Thymus (tissue), 11 donors: ENCODE data around the gene C16orf92. TPM values are rescaled to one million over a fixed set of nuclear protein-coding genes. Genes with fewer than 3 reads are reported as not detected.
"Not testable (repeated sequence)": the region's sequence is repeated elsewhere in the genome, so short reads cannot be mapped to it uniquely, and the experiment has no call there.

Experiments
- DNase-seq, 9 donors: peaks; one replicate each; pipeline ENCODE4 v3.0.0-alpha.2; 2013; ENCODE audit warnings: low spot score in 9 of 9, low read depth in 6 of 9, missing footprints in 1 of 9
- H3K27ac ChIP-seq, 2 donors: one replicate each; pipeline ENCODE4 v1.5.1; 2013; ENCODE audit warnings: control low read depth in 1 of 2, low read depth in 1 of 2, low read length in 1 of 2, mild to moderate bottlenecking in 1 of 2, moderate library complexity in 1 of 2
- H3K27me3 ChIP-seq, 2 donors: one replicate each; pipeline ENCODE4 v1.5.1; 2013; ENCODE audit warnings: low read length in 1 of 2; ENCODE audit not compliant: control insufficient read depth in 2 of 2, insufficient read depth in 1 of 2
- H3K36me3 ChIP-seq, 2 donors: one replicate each; pipeline ENCODE4 v1.5.1; 2013; ENCODE audit warnings: low read length in 1 of 2, mild to moderate bottlenecking in 1 of 2, moderate library complexity in 1 of 2; ENCODE audit not compliant: control insufficient read depth in 2 of 2, insufficient read depth in 2 of 2
- H3K4me1 ChIP-seq, 2 donors: one replicate each; pipeline ENCODE4 v1.5.1; 2013; ENCODE audit warnings: low read length in 2 of 2; ENCODE audit not compliant: control insufficient read depth in 2 of 2, insufficient read depth in 2 of 2
- H3K4me3 ChIP-seq, 2 donors: one replicate each; pipeline ENCODE4 v1.5.1; 2013; ENCODE audit warnings: low read length in 2 of 2, control low read depth in 1 of 2, mild to moderate bottlenecking in 1 of 2
- H3K9me3 ChIP-seq, 2 donors: one replicate each; pipeline ENCODE4 v1.5.1; 2013; ENCODE audit warnings: low read length in 1 of 2, mild to moderate bottlenecking in 1 of 2; ENCODE audit not compliant: control insufficient read depth in 2 of 2, insufficient read depth in 1 of 2
- WGBS: extraction: QIAGEN DNeasy Blood & Tissue Kit; methylation state at CpG from one replicate; pipeline ENCODE4 v1.1.7; 2013; 5-methylcytosine and 5-hydroxymethylcytosine counted together
- polyA plus RNA-seq: library from polyadenylated mRNA; stranded (reverse); fragments of 200-250 nt; gene quantifications from one replicate; pipeline ENCODE4 v1.2.3, GENCODE V29; 2013
- total RNA-seq: library from RNA; stranded (reverse); fragments of 120-200 nt; gene quantifications from one replicate; pipeline ENCODE4 v1.2.4, GENCODE V29; 2013
- donor health status: healthy.

The C16orf92 gene
- total and polyA plus RNA-seq, 2 donors = not detected

DNA sequence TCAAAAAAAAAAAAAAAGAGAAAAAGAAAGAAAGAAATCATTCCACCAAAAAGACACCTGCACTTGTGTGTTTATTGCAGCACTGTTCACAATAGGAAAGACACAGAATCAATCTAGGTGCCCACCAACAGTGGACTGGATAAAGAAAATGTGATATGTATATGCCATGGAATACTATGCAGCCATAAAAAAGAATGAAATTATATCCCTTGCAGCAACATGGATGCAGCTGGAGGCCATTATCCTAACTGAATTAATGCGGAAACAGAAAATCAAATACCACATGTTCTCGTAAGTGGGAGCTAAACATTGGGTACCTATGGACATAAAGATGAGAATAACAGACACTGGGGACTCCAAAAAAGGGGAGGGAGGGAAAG is 5.7 kb upstream of the C16orf92 start:
- H3K4me3 ChIP-seq = no peak overlapping the region
- WGBS = 97% methylated on average over 2 of the region's 2 CpGs
- no peak for DNase-seq

DNA sequence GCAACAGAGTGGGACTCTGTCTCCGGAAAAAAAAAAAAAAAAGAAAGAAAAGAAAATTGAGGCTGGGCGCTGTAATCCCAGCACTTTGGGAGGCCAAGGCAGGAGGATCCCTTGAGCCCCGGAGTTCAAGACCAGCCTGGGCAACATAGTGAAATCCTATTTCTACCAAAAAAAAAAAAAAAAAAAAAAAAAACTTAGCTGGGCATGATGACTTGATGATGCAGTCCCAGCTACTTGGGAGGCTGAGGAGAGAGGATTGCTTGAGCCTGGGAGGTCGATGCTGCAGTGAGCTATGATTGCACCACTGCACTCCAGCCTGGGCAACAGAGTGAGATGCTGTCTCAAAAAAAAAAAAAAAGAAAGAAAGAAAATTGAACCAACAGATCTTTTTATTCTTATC is 5.1 kb upstream of the C16orf92 start:
- not testable (repeated sequence) for H3K9me3 ChIP-seq
- 95% methylated on average over 4 of the region's 4 CpGs for WGBS

More for the DNA sequence above, 5.7 kb upstream of the C16orf92 start:
- Histone ChIP-seq H3K4me1 (peaks cover 0 to 12% of the 10 kb centered on the region in 2 donors), H3K9me3 (peaks cover 0 to 5% of the 10 kb centered on the region in 2 donors), H3K27me3 (peaks cover 3 to 57% of the 10 kb centered on the region in 2 donors), H3K27ac (no peak overlapping the region), H3K36me3 (no peaks in the 10 kb centered on the region)

DNA sequence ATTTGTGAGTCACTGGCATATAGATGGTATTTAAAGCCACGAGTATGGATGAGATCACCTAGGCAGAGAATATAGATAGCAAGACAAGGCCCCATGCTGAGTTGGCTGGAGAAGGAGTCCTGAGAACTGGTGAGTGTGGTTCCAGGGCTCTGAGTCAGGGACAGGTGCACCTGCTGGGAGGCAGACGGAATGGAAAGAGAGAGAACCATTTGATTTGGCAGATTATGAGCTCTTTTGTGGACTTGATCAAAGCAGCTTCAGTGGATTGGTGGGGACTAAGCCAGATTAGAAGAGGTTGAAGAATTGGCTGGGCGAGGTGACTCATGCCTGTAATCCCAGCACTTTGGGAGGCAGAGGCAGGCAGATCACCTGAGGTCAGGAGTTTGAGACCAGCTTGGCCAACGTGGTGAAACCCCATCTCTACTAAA is 4.3 kb upstream of the C16orf92 start:
- 88% methylated on average over 4 of the region's 4 CpGs for WGBS
- H3K27ac ChIP-seq = no peak overlapping the region
- peaks cover 0 to 51% of the 10 kb centered on the region in 2 donors for H3K27me3 ChIP-seq
- H3K9me3 ChIP-seq = peaks cover 0 to 5% of the 10 kb centered on the region in 2 donors
- no peak for DNase-seq
- H3K4me3 ChIP-seq = no peak overlapping the region
- H3K36me3 ChIP-seq = no peaks in the 10 kb centered on the region
- H3K4me1 ChIP-seq = peaks cover 0 to 12% of the 10 kb centered on the region in 2 donors

More for the DNA sequence above, 5.1 kb upstream of the C16orf92 start:
- H3K4me3 ChIP-seq, DNase-seq, H3K27ac ChIP-seq, H3K36me3 ChIP-seq: not testable (repeated sequence)
- Histone ChIP-seq H3K27me3 (peaks cover 0 to 51% of the 10 kb centered on the region in 2 donors), H3K4me1 (peaks cover 0 to 12% of the 10 kb centered on the region in 2 donors)

GRCh38 chr16:30023586-30023985 is 588 bp downstream of the C16orf92 start:
- Histone ChIP-seq H3K27me3 (peaks cover 8 to 79% of the 10 kb centered on the region in 2 donors), H3K4me1 (peaks cover 0 to 12% of the 10 kb centered on the region in 2 donors), H3K4me3 (no peak overlapping the region), H3K27ac (no peak overlapping the region), H3K9me3 (peaks cover 0 to 9% of the 10 kb centered on the region in 2 donors), H3K36me3 (no peaks in the 10 kb centered on the region)
- DNase-seq = no peak
- WGBS = 92% methylated on average over 11 of the region's 11 CpGs

- Histone ChIP-seq H3K27ac (no peak overlapping the region), H3K4me1 (peaks cover 0 to 12% of the 10 kb centered on the region in 2 donors), H3K27me3 (peaks cover 17 to 86% of the 10 kb centered on the region in 2 donors), H3K36me3 (no peaks in the 10 kb centered on the region), H3K4me3 (no peak overlapping the region), H3K9me3 (peaks cover 0 to 9% of the 10 kb centered on the region in 2 donors)
- WGBS = 90% methylated on average over 16 of the region's 16 CpGs
- no peak for DNase-seq
These were observed 1.5 kb downstream of the C16orf92 start for GRCh38 chr16:30024451-30024850.

DNA sequence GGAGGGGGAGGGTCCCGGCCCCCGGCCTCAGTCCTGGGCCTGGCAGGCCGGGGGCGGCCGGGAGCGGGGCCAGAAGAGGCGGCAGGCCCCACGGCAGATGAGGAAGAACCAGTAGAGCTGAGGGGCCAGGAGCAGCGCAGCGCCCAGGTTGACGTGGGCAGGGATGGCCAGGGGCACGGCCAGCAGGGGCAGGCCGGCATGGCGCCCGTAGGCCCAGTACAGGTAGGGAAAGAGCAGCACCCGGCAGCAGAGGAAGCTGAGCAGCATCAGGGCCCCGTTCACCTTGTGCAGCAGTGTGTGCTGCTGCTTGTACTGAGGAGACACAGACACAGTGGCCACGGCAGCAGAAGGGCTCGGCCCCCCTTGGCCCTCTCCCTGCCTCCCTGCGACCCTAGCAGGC is 2.2 kb downstream of the C16orf92 start:
- Histone ChIP-seq H3K9me3 (peaks cover 0 to 13% of the 10 kb centered on the region in 2 donors), H3K4me3 (no peak overlapping the region), H3K27me3 (peaks cover 23 to 87% of the 10 kb centered on the region in 2 donors), H3K27ac (no peak overlapping the region), H3K4me1 (peaks cover 0 to 12% of the 10 kb centered on the region in 2 donors), H3K36me3 (no peaks in the 10 kb centered on the region)
- 79% methylated on average over 20 of the region's 20 CpGs for WGBS
- no peak for DNase-seq

- peaks cover 27 to 87% of the 10 kb centered on the region in 2 donors for H3K27me3 ChIP-seq
- DNase-seq = no peak
- H3K36me3 ChIP-seq = no peaks in the 10 kb centered on the region
- no peak overlapping the region for H3K27ac ChIP-seq
- WGBS = 80% methylated on average over 7 of the region's 7 CpGs
- no peak overlapping the region for H3K4me3 ChIP-seq
- peaks cover 0 to 15% of the 10 kb centered on the region in 2 donors for H3K4me1 ChIP-seq
- peaks cover 0 to 15% of the 10 kb centered on the region in 2 donors for H3K9me3 ChIP-seq
These were observed 2.6 kb downstream of the C16orf92 start for GRCh38 chr16:30025574-30025973.

DNA sequence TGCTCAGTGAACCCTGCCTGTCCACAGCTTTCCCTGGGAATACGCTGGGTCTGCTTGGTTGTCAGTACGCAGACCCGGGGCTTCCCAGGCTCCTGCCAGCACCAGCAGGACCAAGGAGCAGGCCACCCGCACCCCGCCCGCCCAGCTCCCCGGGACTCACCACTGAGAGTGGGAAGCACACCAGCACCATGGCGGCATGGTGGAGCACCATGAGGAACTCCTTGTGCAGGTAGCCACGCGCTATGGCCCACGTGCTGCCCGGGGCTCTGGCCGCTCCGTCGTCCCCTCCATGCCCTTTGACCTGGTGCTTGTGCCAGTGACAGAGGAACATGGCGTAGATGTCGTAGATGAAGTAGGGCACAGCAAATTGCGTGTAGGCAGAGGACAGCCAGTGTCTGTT is 3.5 kb downstream of the C16orf92 start:
- DNase-seq = no peak
- Histone ChIP-seq H3K36me3 (peaks cover 0 to under 1% of the 10 kb centered on the region in 2 donors), H3K4me3 (no peak overlapping the region), H3K9me3 (peaks cover 0 to 13% of the 10 kb centered on the region in 2 donors), H3K27ac (no peak overlapping the region), H3K4me1 (peaks cover 0 to 11% of the 10 kb centered on the region in 2 donors), H3K27me3 (peaks cover 34 to 87% of the 10 kb centered on the region in 2 donors)
- 94% methylated on average over 18 of the region's 18 CpGs for WGBS

DNA sequence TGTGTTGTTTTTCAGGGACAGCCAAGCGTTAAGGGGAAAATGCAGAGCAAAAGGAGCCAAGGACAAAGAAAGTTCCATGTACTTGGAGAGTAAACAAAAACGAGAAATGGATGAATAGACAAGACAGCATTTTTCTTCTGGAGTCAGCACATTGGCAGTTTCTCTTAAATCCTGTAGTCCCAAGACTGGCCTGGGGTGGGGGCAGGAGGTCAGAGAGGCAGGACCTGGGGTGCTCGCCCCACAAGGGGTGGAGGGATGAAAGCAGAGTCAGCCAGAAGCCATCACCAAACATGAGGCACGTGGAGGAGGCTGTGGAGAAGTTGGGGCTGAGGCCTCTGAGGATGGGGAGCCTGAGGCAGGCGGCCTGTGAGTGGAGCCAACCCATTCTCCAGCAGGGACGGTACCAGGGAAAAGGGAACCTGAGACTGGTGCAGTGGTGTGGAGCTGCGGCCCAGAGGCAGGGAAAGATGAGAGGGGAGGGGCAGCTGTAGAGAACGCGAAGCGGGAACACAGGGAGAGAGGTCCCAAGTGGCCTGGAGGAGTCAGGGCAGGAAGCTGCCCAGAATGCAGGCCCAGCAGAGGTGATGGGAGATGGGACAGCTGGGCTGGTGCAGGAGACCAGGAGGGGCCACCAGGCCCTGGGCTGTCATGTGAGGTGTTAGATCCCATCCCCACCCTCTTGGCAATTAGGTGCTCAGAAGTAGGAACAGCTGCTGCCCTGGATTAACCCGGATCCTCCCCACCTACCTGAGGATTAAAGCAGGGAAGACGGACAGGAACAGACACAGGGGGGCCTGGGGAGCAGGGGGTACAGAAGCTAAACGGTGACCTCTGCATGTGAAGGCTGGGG is 4.8 kb downstream of the C16orf92 start:
- Histone ChIP-seq H3K36me3 (peaks cover 0 to 2% of the 10 kb centered on the region in 2 donors), H3K27me3 (peaks cover 37 to 97% of the 10 kb centered on the region in 2 donors), H3K27ac (no peak overlapping the region), H3K4me3 (no peak overlapping the region), H3K9me3 (peaks cover 0 to 10% of the 10 kb centered on the region in 2 donors), H3K4me1 (peaks cover 0 to 10% of the 10 kb centered on the region in 2 donors)
- no peak for DNase-seq
- 55% methylated on average over 13 of the region's 13 CpGs for WGBS
